HS-5 (cell line): ENCODE results near the gene PIP4K2C.

Source experiments
- DNase-seq: peaks from one replicate; pipeline ENCODE4 v3.0.0-alpha.2; 2012; ENCODE audit warnings: low read depth

Gene PIP4K2C

DNA sequence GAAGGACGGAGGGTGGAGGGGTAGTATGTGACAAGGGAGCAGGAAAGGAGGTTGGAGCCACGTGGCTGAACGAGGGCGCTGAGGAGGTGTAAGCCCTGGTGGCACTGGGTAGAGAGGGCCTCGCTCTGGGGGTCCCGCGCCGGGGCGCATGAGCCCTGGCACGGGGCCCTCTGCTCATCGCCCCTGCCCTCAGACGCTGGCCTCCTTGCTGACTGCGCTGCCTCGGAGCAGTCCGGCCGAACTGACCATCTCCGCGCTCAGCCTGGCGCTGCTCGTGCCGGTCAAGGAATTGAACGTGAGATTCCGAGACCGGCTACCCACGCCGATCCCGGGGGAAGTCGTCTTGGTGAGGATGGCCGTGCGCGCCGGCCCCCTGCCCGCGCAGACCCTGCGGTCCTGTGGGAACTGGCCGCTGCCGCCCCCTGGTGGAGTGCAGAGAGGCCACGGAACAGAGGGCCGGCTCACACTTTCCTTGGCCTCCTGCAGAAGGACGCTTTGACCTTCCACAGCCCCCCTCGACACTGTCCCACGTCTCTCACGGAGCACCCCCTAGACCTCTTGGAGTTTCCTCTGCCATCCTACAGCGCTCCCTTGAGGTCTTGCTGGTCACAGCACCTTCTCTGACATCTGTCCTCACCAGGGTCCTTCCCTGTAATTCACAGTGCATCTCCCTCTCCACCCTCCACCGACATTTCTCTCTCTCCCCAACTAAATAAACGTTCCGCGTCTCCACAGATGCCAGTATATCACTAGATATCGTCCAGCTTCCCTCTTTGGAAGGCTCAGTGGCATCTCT is 30.7 kb downstream of the PIP4K2C start:
- DNase-seq = no peak

DNA sequence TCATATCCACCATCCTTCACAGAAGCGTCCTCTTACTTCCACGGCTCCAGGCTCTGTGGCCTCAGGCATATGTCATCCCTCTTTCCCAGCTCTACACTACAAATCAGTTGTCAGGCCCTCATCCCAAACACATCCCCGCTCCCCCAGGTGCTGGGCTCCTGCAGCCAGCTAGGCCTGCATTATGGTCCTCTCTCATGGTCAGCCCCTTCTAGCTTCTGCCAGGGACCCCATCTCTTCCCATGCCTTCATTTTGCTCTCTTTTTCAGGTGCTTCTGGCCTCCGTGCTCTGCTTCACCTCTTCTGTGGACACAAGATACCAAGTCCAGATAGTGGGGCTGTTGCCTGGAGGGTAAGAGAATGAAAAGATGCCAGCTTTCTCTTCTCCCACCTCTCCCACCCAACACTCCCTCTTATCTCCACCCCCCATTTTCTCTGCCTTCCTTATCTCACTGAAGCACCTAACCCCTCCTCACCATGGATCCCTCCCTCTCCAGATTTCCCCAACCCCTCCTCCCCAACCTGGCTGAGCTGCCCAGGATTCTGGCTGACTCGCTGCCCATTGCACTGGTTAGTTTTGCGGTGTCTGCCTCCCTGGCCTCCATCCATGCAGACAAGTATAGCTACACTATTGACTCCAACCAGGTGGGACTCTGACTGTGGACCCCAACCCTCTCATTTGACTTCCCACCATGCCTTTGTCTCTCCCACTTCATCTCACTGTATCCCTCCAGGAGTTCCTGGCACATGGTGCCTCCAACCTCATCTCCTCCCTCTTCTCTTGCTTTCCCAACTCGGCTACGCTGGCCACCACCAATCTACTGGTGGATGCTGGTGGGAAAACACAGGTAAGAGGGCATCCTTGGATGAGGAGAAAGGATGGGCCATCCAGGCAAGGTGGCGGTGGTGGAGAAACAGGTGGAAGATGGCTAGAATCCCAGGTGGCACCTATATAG is 31.6 kb downstream of the PIP4K2C start:
- no peak for DNase-seq

DNA sequence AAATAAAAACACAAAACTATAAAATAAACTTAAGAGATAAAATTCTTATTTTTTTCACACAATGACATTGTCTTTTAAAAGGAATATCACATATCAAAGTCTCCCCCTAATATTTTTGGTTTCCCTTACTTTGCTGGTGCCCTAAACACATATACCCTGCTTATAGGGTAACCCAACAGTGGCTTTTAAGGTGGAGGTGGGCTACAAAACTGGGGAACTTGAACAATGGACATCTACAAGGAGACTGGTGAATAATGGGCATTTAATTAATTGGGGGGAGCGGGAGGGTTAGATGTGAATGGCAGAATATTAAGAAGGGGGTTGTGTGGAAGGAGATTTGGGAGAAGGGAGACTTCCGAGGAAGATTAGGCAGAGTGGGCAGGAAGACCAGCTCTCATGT is 32.4 kb downstream of the PIP4K2C start:
- DNase-seq = no peak

DNA sequence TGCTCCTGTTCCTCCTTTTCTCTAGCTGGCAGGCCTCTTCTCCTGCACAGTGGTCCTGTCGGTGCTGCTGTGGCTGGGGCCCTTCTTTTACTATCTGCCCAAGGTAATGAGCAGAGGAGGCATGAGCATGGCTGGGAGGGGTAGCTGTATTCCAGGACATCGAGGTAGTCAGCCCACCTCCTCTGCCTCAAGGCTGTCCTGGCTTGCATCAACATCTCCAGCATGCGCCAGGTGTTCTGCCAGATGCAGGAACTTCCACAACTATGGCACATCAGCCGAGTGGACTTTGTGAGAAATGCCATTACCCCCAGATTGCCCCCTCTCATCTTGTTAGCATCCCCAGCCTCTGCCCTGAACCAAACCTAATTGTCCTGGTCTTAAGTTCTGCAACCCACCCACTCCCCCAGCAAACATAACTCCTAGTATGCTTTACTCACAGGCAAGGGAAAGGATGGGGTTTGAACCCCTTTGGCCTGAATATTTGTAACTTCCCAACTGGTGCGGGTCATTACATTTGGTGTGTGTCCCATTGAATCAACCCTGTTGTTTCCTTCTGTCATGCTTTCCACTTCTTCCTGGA is 32.9 kb downstream of the PIP4K2C start:
- no peak for DNase-seq

DNA sequence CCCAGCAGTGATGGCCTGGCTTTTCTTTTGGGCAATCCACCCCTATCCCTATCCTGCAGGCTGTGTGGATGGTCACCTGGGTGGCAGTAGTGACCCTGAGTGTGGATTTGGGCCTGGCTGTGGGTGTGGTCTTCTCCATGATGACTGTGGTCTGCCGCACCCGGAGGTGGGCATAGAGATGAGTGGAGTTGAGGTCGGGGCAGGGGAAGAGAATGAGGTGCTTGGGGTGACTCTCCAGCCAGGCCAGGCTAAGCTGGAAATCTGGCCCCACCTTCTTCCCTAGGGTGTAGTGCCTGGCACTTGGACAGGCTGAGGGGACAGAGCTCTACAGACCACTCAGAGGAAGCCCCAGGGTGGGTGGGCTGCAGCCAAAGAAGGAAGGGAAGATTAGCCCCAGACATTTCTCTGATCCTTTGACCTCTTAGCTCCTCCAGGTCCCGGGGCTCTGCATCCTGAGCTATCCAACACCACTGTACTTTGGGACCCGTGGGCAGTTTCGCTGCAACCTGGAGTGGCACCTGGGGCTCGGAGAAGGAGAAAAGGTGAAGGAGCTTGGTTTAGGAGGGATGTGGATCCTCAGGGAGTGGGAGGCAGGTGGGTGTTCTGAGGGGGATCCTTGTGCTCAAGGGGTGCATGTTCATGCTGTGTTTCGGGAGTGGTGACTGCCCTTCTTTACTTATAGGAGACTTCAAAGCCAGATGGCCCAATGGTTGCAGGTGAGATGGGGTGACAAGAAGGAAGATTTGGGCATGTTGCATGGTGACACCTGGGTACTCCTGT is 33.6 kb downstream of the PIP4K2C start:
- DNase-seq = no peak

DNA sequence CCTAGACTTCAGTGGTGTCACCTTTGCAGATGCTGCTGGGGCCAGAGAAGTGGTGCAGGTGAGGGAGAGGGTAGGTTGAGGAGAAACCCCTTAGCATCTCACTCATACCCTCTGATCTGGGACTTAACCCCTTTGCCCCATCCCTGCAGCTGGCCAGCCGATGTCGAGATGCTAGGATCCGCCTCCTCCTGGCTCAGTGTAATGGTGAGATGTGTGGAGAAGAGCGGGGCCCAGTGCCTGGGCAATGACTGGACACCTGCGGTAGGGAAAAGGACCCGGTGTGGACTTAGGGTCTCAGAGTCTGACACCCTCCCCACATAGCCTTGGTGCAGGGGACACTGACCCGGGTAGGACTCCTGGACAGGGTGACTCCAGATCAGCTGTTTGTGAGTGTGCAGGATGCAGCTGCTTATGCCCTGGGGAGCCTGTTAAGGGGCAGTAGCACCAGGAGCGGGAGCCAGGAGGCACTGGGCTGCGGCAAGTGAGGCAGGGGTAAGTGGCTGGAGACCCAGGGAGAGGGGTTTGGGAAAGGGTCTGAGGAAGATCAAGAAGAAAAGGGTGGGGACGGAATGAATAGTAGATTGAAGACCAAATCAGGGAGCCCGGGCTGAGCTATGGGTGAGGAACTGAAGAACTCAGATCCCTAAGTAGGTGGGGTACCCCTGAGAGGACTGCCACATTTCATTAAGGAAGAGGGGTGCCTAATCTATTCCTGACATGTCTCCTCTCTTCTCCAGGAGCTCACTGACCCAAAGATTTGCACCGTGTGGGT is 34.5 kb downstream of the PIP4K2C start:
- DNase-seq = no peak

DNA sequence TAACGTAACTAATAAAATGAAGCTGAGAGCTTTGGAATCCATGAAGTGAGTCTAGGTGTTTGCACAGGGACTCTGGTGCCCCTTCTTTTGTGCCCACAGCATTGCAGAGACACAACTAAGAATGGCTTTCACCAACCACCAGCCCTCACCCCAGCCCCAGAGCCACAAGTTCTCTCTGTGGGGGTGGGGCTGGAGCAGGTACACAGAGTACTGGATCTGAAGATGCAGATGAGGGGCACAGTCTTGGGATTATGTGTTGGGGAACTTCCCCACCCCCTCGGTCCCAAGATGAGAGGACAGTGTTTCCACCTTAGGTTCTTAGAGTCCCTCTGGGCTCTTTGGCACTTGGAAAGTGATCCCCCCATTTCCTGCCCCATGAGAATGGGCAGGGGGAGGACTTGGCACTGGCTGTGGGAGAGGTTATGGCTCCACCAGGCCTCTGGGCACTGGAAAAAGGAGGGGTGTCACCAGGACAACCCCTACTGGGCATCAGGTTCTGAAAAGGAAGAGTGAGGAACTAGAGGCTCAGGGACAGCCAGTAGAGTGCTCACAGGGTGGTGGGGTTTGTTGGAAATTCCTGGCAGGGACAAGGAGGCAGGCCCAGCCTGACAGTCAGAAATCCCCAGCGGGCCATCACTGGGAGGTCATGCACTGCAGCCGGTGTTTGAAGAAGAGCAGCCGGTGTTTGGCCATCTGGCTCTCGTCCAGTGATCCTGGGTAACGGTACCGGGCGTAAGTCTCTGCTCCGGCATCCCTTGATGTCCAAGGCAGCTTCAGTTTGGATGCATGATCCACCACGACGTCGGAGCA is 35.3 kb downstream of the PIP4K2C start:
- DNase-seq = no peak

DNA sequence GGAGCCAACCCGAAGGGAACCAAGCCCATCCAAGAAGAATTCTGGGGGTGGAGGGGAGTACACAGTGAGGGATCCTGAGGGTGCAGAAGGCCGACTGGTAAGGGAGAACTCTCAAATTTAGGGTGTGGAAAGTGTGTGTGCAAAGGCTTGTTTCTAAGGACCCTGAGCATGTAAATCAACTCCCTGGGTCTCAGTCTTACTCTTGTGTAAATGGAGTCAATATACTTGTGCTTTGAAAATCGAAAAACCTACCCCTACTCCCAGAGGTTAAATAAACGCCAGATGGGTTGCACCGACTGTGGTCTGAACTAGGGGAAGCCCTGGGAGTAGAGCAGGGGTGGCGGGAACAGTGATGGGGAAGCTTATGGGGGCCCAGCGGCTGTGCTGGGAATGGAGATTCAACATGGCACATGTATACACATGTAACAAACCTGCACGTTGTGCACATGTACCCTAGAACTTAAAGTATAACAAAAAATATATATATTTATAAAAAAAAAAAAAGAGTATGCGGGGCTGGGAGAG is 36.0 kb downstream of the PIP4K2C start:
- no peak for DNase-seq

DNA sequence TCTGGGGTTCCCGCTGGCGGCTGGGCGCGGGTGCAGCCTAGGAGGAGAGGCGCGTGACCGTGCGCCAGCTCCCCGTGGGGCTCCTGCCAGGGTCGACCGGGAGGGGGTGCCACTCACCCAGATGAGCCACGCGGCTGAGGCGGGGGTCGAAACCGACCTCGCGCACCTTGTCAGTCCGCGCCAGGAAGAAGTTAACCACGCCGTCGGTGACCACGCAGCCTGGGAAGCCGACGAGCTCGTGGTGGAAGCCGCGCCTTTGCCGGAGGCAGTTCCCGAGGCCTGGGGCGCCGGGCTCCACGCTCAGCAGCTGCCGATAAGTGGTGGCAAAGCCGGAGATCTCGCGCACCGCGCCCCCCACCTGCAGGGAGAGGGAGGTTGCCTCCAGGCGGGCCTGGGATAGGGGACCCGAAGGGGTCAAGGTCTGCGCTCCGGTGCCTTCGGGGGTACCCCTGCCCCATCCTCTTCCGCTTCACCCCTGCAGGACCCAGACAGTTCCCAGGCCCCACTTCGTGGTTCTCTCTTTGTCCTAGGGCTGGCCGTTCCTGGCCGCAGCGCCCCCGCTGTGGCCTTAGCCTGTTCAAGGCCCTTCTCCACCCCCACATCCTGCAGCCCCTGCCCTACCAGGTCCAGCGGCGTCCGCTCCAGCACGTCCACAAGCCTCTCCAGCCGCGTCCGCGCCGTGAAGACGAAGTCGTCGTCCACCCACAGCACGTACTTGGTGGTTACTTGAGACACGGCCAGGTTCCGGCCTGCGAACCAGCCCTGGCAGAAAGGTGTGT is 36.7 kb downstream of the PIP4K2C start:
- DNase-seq = no peak

DNA sequence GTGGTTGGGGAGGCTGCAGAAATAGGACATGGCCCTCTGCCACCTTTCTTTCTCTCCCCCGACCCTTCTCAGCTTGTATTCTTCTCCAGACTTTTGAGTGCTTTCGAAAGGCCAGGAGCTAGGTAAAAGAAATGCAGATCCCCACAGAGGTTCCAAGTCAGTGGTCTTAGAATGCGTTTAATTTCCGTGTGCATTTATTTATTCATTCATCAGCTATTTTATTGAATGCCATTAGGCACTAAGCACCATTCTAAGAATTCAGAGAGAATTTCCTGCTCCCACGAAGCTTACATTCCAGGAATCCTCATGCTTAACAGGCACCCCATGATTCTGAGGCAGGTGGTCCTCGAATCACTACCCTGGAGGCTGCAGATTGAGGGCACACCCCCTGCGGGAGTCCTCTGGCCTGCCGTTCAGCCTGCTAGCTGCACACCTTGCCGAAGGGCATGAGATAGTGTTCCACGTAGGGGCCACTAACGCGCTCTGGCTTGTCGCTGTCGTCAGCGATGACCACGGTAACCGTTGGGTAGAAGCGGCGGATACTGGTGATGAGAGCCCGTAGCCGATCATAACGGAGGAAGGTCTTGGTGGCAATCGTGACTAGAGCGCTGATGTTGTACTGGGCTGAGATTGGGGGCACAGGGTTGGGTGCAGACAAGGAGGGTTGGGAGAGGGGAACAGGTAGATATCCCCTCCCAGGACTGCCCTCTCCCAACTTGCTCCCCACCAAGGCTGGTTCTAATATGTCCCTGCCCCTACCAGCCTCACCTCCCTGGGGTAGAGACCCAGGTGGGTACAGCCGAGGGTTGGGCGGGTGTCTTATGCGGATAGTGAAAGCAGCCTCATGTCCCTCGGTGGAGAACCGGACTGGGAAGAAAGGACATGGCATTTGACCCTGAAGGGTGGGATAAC is 37.5 kb downstream of the PIP4K2C start:
- DNase-seq = no peak

DNA sequence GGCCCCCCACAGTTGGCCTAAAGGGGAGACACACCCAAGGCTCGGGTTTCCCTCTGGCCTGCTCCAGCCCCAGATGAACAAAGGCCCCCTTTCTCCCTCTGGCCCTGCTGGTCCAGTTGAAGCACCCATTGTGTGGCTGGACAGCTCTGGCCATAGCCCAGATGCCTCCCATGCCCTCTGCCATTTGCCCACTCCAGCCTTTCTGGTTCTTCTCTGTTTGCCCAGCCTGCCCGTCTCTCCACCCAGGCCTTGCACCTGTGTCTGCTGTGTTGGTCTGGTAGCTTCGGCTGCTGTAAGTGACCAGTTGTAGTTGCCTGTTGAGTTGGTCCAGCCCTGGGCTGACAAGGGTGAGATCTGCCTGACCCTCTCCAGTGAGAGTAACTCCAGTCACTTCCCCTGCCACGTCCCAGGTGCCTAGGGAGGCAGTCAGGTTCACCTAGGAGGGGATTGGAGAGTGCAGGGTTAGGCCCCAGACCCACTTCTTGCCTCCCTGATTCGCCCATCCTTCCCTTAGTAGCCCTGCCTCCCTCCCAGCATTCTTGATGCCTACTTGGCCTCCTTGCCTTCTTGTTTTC is 39.0 kb downstream of the PIP4K2C start:
- no peak for DNase-seq

DNA sequence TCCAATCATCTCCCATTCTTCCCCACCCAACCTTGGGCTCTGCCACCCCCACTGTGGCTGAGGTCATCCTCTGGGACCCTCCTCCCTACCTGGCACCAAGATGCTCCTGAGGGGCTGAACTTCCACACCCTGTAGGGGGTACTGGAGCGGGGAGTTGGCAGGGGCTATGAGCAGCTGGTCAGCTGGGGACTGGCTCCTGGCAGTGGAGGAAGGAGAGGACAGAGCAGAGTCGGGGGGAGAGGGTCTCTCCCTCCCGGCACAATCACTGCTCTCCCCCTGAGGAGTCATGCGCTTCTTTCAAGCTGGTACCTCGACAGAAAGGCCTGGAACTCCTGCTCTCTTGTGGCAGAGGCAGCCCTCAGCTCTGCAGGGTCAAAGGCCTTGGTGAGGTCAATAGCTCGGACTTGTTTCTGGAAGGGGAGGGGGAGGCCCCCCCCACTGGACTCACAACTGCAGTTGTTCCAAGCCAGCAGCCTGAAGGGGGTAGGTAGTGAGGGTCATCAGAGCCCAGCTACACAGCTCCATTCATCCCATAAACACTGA is 40.0 kb downstream of the PIP4K2C start:
- no peak for DNase-seq

DNA sequence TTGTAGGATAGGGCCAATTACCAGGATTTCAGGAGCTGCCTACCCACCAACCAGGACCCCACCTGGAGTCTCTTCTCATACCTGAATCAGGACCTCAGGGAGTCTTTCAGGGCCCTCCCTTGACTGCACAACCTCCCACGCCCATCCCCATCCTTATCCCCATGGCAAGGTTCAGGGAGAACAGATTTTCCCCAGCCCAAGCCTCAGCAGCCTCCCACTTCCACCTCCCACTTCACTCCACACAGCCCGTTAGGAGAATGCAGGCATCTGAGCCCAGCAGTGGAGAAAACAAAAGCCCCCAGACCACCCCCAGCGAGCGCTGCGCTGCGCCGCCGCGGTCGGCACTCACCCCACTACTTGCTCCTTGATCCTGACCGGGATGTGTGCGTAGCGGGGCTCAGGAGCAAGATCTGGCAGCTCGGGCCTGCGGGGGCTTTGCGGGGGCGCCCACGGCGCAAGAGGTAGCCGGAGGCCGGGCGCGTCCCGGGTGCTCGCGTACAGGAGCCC is 40.6 kb downstream of the PIP4K2C start:
- no peak for DNase-seq

DNA sequence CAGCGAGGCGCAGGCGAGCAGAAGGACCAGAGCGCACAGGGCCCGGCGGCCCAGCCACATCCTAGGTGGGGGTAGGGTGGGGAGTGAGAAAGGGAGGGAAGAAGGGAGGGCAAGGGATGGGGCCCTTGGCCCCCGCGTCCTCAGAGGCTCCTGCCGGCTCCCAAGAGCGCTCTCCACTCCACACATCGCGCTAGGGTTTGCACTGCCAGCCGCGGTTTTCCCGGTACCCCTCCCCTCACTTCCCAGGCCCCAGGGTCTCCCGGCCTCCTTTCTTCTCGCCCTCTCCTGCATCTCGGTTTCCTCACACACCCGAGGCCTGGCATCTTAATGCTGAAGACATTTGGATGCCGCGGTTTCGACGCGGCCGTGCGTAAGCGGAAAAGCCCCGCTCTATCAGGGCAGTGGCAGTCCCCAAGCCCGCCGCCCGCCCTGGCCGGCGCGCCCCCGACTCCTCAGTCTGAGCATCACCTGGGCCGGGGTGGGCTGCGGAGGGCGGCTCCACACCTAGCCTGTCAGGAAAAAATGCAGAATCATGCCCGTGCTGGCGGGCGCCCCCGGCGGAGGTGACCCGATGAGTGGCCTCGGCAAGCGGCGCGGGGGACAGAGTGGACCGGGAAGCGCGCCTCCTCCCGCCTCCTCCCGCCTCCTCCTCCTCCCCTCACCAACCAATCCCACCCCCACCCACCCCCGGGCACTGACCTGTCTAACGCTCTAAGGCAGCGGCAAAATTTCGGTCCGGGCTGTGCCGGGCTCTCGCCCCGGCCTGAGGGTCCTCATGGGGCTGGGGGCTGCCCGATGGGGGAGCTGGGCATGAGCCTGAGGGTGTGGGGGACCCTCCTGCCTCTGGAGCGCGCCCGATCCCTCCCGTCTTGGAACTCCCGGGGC is 41.3 kb downstream of the PIP4K2C start:
- DNase-seq = no peak

DNA sequence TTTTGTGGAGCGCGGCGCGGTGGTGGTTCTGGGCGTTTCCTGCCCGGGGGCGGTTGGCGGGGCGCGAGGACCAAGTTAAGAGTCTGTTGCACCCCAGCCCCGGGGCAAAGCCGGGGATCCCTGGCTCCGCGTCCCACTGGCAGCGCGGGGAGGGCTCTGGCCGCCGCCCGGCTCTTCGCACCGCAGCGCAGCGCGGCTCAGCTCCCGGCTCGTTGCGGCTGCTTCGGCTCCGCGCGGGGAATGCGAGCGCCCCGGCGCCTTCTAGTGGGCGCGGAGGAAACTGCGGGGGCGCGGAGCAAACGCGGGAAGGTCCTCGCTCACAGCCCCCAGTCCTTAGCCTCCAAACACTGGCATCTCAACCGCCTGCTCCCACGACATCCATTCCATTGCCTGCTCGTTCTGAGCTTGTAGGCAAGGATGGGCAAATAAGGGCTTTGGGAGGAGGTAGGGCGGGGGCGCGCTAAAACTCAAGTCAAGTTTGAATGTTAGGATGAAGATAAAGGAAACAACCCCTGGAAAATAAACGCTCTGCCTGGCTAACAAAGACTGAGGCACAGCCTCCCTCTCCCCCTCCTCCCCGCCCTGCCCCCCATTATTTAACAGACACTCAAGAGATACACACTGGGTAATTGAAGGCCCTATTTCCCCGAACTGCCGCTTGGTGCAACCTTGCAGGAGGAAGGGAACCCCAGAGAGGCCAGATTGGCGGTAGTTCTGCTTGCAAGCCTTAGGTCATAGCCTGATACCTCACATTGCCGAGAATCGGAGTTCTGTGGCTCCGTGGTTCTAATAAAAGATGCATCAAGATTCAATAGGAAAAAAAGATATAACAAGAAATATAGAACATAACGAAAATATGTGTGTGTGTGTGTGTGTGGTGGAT is 42.2 kb downstream of the PIP4K2C start, which contains the start of gene B4GALNT1:
B4GALNT1 (minus strand) TSS at position 244 of the 883 bp plus-strand sequence. CDS start 1,069 bp downstream, outside the sequence.
- DNase-seq = no peak
